Lower lobe of right lung (tissue), 2 donors: ENCODE data around the gene GALK2. TPM values are rescaled to one million over a fixed set of nuclear protein-coding genes. Genes with fewer than 3 reads are reported as not detected.
"Not testable (repeated sequence)": the region's sequence is repeated elsewhere in the genome, so short reads cannot be mapped to it uniquely, and the experiment has no call there.

Source experiments
- ATAC-seq, 2 donors: fragments of 200-7000 bp; cut with Tn5 transposase; one replicate each; pipeline ENCODE4 v1.9.1; 2020 to 2022; ENCODE audit warnings: mild to moderate bottlenecking in 2 of 2, moderate library complexity in 2 of 2
- DNase-seq: peaks from one replicate; pipeline ENCODE4 v3.0.0-alpha.2; 2020
- H3K27ac ChIP-seq: fragments of 200-600 bp; one replicate; pipeline ENCODE4 v1.8.0; 2022
- H3K27me3 ChIP-seq: fragments of 200-600 bp; one replicate; pipeline ENCODE4 v1.8.0; 2022; ENCODE audit warnings: low read depth
- H3K36me3 ChIP-seq: fragments of 200-600 bp; one replicate; pipeline ENCODE4 v1.8.0; 2022; ENCODE audit warnings: mild to moderate bottlenecking
- H3K4me1 ChIP-seq: fragments of 200-600 bp; one replicate; pipeline ENCODE4 v1.8.0; 2022
- H3K4me3 ChIP-seq: fragments of 200-600 bp; one replicate; pipeline ENCODE4 v1.8.0; 2022; ENCODE audit warnings: mild to moderate bottlenecking
- H3K9me3 ChIP-seq: fragments of 200-600 bp; one replicate; pipeline ENCODE4 v1.8.0; 2022
- intact Hi-C: fragments of 100-400 bp; cut with DNase I; formaldehyde crosslinking; loops from one replicate; pipeline ENCODE4 v1.11.0; 2022
- total RNA-seq: library from RNA; stranded (reverse); fragmentation: NEBNext Ultra II Directional; extraction: Animal tissue kit (Norgen Biotek cat#: 25700); gene quantifications from one replicate; pipeline ENCODE4 v1.2.1, GENCODE V29; 2021
- TF ChIP-seq, protein P1 (sequence below): fragments of 200-600 bp; IDR thresholded peaks from one replicate; pipeline ENCODE4 v1.8.0; 2022; ENCODE audit warnings: antibody characterized with exemption, mild to moderate bottlenecking
- donor health status: DM: no; HTN: yes; CAD: no; lungs with severe emphysema.

Gene GALK2
- total RNA-seq, 1 donor from 2014 or later: 38.8 TPM

DNA sequence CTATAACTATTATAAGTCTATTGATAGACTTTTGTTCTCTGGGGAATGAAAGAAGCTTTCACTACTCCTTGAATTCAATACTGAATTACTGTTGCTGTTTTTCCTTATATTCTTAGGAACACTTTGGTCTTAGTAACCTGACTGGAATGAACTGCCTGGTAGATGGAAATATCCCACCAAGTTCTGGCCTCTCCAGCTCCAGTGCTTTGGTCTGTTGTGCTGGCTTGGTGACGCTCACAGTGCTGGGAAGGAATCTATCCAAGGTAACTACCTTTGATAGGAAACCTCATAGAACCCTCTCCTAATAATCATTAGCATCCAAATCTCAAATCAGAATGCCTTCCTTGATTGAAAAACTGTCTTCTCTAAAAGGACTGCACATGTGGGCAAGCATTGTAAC lies 69.1 kb downstream of the GALK2 start:
- no peak for ATAC-seq
- no peak for DNase-seq
- Histone ChIP-seq H3K4me3 (no peak overlapping the region), H3K4me1 (peaks cover 7% of the 10 kb centered on the region), H3K27me3 (no peaks in the 10 kb centered on the region), H3K27ac (no peak overlapping the region), H3K36me3 (peaks cover 12% of the 10 kb centered on the region), H3K9me3 (no peaks in the 10 kb centered on the region)
- TF ChIP-seq, protein P1, sequence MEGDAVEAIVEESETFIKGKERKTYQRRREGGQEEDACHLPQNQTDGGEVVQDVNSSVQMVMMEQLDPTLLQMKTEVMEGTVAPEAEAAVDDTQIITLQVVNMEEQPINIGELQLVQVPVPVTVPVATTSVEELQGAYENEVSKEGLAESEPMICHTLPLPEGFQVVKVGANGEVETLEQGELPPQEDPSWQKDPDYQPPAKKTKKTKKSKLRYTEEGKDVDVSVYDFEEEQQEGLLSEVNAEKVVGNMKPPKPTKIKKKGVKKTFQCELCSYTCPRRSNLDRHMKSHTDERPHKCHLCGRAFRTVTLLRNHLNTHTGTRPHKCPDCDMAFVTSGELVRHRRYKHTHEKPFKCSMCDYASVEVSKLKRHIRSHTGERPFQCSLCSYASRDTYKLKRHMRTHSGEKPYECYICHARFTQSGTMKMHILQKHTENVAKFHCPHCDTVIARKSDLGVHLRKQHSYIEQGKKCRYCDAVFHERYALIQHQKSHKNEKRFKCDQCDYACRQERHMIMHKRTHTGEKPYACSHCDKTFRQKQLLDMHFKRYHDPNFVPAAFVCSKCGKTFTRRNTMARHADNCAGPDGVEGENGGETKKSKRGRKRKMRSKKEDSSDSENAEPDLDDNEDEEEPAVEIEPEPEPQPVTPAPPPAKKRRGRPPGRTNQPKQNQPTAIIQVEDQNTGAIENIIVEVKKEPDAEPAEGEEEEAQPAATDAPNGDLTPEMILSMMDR: no peak
- intact Hi-C loops: loop anchor here (5.0 kb wide), 1 partner anchor 183 kb away; the partner anchor contains the start of gene FGF7

DNA sequence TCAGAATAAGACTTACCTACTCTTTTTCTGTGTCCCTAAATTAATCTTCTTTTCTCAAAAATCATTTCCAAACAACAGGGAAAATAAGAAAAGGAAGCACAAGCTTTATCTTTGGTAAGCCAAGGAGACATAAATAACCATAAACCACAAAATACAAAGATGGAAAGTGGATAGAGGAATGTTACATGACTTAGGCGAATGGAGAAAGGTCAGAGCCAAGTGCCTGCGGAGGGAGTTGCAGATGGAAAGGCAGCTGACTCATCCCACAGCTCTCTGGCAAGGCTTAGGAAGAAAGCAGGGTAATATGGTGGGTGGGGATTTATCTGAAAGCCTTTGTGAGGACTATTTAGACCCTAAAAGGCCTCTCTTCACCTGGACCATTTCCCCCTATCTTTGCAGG lies 72.8 kb downstream of the GALK2 start:
- TF ChIP-seq, protein P1: no peak
- Histone ChIP-seq H3K9me3 (no peaks in the 10 kb centered on the region), H3K4me1 (no peaks in the 10 kb centered on the region), H3K4me3 (no peak overlapping the region), H3K36me3 (peaks cover 12% of the 10 kb centered on the region), H3K27ac (no peak overlapping the region), H3K27me3 (no peaks in the 10 kb centered on the region)
- intact Hi-C loops: no loop called here
- no peak for ATAC-seq
- DNase-seq: no peak

DNA sequence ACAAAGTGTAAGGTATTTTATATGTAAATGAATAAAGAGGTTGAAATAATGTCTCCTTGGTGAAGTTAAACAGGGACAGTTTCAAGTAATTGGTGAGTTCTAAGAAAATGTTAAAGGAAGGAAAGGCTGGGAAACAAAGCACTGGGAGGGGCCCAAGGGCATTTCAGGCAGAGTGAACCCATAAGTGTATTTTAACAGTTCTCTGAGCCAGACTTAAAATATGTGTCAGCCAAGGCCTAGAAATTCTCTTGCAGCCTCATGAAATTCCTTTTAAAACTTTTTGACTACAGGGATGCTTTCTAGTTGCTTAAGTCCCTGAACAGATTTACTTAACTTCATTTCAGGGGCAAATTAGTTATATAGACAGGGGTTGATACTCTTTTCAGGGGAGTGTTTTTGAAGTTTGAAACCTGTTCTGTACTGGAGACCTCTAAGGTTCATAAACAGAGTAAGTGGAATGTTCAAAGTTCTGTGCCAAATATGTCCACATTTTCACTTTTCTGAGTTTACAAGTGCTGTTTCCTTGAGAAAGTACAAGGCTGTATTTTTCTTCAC lies 77.6 kb downstream of the GALK2 start:
- Histone ChIP-seq H3K4me1 (no peaks in the 10 kb centered on the region), H3K27me3 (no peaks in the 10 kb centered on the region), H3K27ac (no peak overlapping the region), H3K4me3 (no peak overlapping the region), H3K9me3 (no peaks in the 10 kb centered on the region), H3K36me3 (peaks cover 12% of the 10 kb centered on the region)
- no peak for DNase-seq
- intact Hi-C loops: no loop called here
- TF ChIP-seq, protein P1: no peak
- no peak for ATAC-seq

DNA sequence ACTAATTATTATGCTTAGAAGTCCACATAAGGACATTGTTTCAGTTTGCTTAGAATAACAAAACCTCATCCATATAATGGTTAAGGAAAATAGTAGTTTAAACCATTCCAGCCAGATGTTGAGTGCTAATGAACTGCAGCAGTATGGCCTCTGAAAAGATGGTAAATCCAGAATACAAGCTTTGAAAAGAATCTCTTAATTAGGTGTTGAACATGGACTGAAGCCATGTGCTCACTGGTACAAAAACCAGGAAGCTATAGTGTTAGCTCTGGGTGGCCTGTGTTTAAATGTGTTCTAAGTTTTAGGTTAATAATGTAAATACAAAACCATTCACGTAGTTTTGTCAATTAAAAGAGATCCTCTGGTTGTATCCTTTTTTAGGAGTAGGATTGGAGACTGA lies 78.2 kb downstream of the GALK2 start:
- H3K4me3 ChIP-seq: no peak overlapping the region
- intact Hi-C loops: no loop called here

GRCh38 chr15:49255966-49256759 lies 86.1 kb downstream of the GALK2 start:
- no peaks in the 10 kb centered on the region for H3K27me3 ChIP-seq
- intact Hi-C loops: no loop called here
- no peak overlapping the region for H3K4me3 ChIP-seq
- no peaks in the 10 kb centered on the region for H3K9me3 ChIP-seq
- ATAC-seq (no peak), DNase-seq (no peak)
- TF ChIP-seq, protein P1: no peak
- H3K27ac ChIP-seq: no peak overlapping the region
- no peaks in the 10 kb centered on the region for H3K4me1 ChIP-seq
- H3K36me3 ChIP-seq: no peaks in the 10 kb centered on the region

More for the DNA sequence above, 78.2 kb downstream of the GALK2 start:
- H3K27ac ChIP-seq: no peak overlapping the region
- TF ChIP-seq, protein P1: no peak
- no peak for ATAC-seq
- peaks cover 6% of the 10 kb centered on the region for H3K36me3 ChIP-seq
- H3K4me1 ChIP-seq: no peaks in the 10 kb centered on the region
- no peaks in the 10 kb centered on the region for H3K9me3 ChIP-seq
- H3K27me3 ChIP-seq: no peaks in the 10 kb centered on the region
- DNase-seq: no peak

DNA sequence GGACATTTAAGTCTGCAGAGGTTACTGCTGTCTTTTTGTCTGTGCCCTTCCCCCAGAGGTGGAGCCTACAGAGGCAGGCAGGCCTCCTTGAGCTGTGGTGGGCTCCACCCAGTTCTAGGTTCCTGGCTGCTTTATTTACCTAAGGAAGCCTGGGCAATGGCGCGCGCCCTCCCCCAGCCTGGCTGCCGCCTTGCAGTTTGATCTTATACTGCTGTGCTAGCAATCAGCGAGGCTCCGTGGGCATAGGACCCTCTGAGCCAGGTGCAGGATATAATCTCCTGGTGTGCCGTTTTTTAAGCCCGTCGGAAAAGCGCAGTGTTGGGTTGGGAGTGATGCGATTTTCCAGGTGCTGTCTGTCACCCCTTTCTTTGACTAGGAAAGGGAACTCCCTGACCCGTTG lies 95.1 kb downstream of the GALK2 start:
- H3K27ac ChIP-seq, ATAC-seq, intact Hi-C loops, H3K9me3 ChIP-seq, H3K36me3 ChIP-seq, H3K27me3 ChIP-seq, H3K4me3 ChIP-seq, H3K4me1 ChIP-seq, DNase-seq: not testable (repeated sequence)
